RWPE1 (cell line): ENCODE results near the gene PIK3CD.

Experiments used
- CTCF ChIA-PET: fragments of 350-600 bp; sonication (Branson Sonifier 250); formaldehyde crosslinking; extraction: SDS; loops from one replicate; lab custom pipeline; 2021; lab: Yijun Ruan, JAX
- POLR2A ChIA-PET: fragments of 400-600 bp; formaldehyde crosslinking; extraction: SDS; loops from one replicate; lab custom pipeline; 2020; ENCODE audit warnings: antibody characterized with exemption; ENCODE audit not compliant: low non-redundant PET; lab: Yijun Ruan, JAX
- DNase-seq: peaks from one replicate; pipeline ENCODE4 v3.0.0; 2012; ENCODE audit warnings: low spot score
- H3K27ac ChIP-seq: fragments of 450-650 bp; 2 replicates; pipeline ENCODE4 v1.5.1; 2017
- CTCF ChIP-seq: fragments of 450-650 bp; conservative IDR thresholded peaks from 2 replicates; pipeline ENCODE4 v1.5.1; 2017; ENCODE audit warnings: low read depth, mild to moderate bottlenecking

The PIK3CD gene

GRCh38 chr1:9610548-9610947 is 41.0 kb upstream of the PIK3CD start:
- DNase-seq = no peak
- ChIA-PET POLR2A (no interaction called here), CTCF (interaction anchor here (0.6 to 0.7 kb wide), 3 partner anchors 16 to 176 kb away, joined by 3 to 6 read pairs (median 3); no protein-coding TSS in a partner anchor)
- TF ChIP-seq CTCF = no peak
- no peak overlapping the region for H3K27ac ChIP-seq

- DNase-seq = no peak
- H3K27ac ChIP-seq = no peak overlapping the region; the same call in 1 of the 2 replicates
- CTCF ChIA-PET = no interaction called here
- TF ChIP-seq CTCF = no peak
- POLR2A ChIA-PET = no interaction called here
These were observed 39.8 kb upstream of the PIK3CD start for GRCh38 chr1:9611716-9612115.

GRCh38 chr1:9612162-9612845 is 39.2 kb upstream of the PIK3CD start:
- no peak for TF ChIP-seq CTCF
- no peak for DNase-seq
- CTCF ChIA-PET = interaction anchor here (0.9 kb wide), 1 partner anchor 14 kb away, joined by 4 read pairs; no protein-coding TSS in a partner anchor
- no peak overlapping the region; the same call in 1 of the 2 replicates for H3K27ac ChIP-seq
- POLR2A ChIA-PET = no interaction called here

GRCh38 chr1:9612871-9613624 is 38.5 kb upstream of the PIK3CD start:
- ChIA-PET POLR2A (no interaction called here), CTCF (interaction anchor here (0.9 kb wide), 1 partner anchor 15 kb away, joined by 4 read pairs; no protein-coding TSS in a partner anchor)
- H3K27ac ChIP-seq = peak overlapping the region; percentile 3; the same call in 1 of the 2 replicates
- DNase-seq = no peak
- TF ChIP-seq CTCF = no peak

- CTCF ChIA-PET = interaction anchor here (2.8 kb wide), 1 partner anchor 20 kb away, joined by 12 read pairs; no protein-coding TSS in a partner anchor
These were observed 37.8 kb upstream of the PIK3CD start for GRCh38 chr1:9613625-9614299.

More at GRCh38 chr1:9613625-9614299, 37.8 kb upstream of the PIK3CD start:
- no peak for TF ChIP-seq CTCF
- POLR2A ChIA-PET = no interaction called here
- H3K27ac ChIP-seq = peak overlapping the region; percentile 3; the same call in 1 of the 2 replicates
- no peak for DNase-seq
